HG03095 (cell line): ENCODE data around the gene HSD11B2.

ENCODE experiments used
- ATAC-seq: cut with Tn5 transposase; IDR thresholded peaks from one replicate; pipeline ENCODE4 v1.9.1; 2021; ENCODE audit warnings: moderate library complexity; ENCODE audit not compliant: unreplicated experiment

The HSD11B2 gene

GRCh38 chr16:67448580-67448979, 17.7 kb downstream of the HSD11B2 start:
- no peak for ATAC-seq

GRCh38 chr16:67449336-67449735, 18.4 kb downstream of the HSD11B2 start:
- no peak for ATAC-seq

GRCh38 chr16:67449739-67450138, 18.8 kb downstream of the HSD11B2 start:
- no peak for ATAC-seq

- no peak for ATAC-seq
These were observed 20.3 kb downstream of the HSD11B2 start for GRCh38 chr16:67451061-67451703.

GRCh38 chr16:67451704-67452435, 20.9 kb downstream of the HSD11B2 start:
- ATAC-seq: no peak

- no peak for ATAC-seq
These were observed 23.2 kb downstream of the HSD11B2 start for GRCh38 chr16:67454104-67454503.

GRCh38 chr16:67454852-67455251, 23.9 kb downstream of the HSD11B2 start:
- no peak for ATAC-seq

GRCh38 chr16:67456391-67457081, 25.6 kb downstream of the HSD11B2 start:
- no peak for ATAC-seq

- ATAC-seq: no peak
These were observed 26.7 kb downstream of the HSD11B2 start for GRCh38 chr16:67457611-67458010.

GRCh38 chr16:67458121-67458641, 27.3 kb downstream of the HSD11B2 start:
- no peak for ATAC-seq

- ATAC-seq: no peak
These were observed 28.3 kb downstream of the HSD11B2 start for GRCh38 chr16:67459066-67459860.

- ATAC-seq: no peak
These were observed 28.9 kb downstream of the HSD11B2 start for GRCh38 chr16:67459861-67460150.

GRCh38 chr16:67460168-67460567, 29.2 kb downstream of the HSD11B2 start:
- ATAC-seq: no peak

GRCh38 chr16:67460961-67461360, 30.0 kb downstream of the HSD11B2 start:
- no peak for ATAC-seq

- ATAC-seq: no peak
These were observed 30.8 kb downstream of the HSD11B2 start for GRCh38 chr16:67461600-67462278.

GRCh38 chr16:67462279-67462655, 31.3 kb downstream of the HSD11B2 start:
- ATAC-seq: no peak

- no peak for ATAC-seq
These were observed 32.1 kb downstream of the HSD11B2 start for GRCh38 chr16:67463059-67463458.

- no peak for ATAC-seq
These were observed 32.8 kb downstream of the HSD11B2 start for GRCh38 chr16:67463691-67464090.

- no peak for ATAC-seq
These were observed 33.6 kb downstream of the HSD11B2 start for GRCh38 chr16:67464565-67464964.

- no peak for ATAC-seq
These were observed 35.7 kb downstream of the HSD11B2 start for GRCh38 chr16:67466581-67466980.

- no peak for ATAC-seq
These were observed 37.8 kb downstream of the HSD11B2 start for GRCh38 chr16:67468731-67469130.
